Ectodermal cell (in vitro differentiated cells): Measurements from ENCODE around the gene ADAMTSL2.

ENCODE experiments used
- H3K27ac ChIP-seq: 2 replicates; pipeline ENCODE4 v1.7.0; 2013; ENCODE audit warnings: mild to moderate bottlenecking, low read depth, low read length; ENCODE audit not compliant: insufficient read depth, poor library complexity, severe bottlenecking
- H3K27me3 ChIP-seq: 2 replicates; pipeline ENCODE4 v1.7.0; 2013; ENCODE audit warnings: mild to moderate bottlenecking, low read length; ENCODE audit not compliant: insufficient read depth, control insufficient read depth, poor library complexity, severe bottlenecking
- H3K36me3 ChIP-seq: one replicate; pipeline ENCODE4 v1.7.0; 2013; ENCODE audit warnings: low read length; ENCODE audit not compliant: control insufficient read depth, insufficient read depth
- H3K4me1 ChIP-seq: one replicate; pipeline ENCODE4 v1.7.0; 2013; ENCODE audit warnings: low read length; ENCODE audit not compliant: control insufficient read depth, insufficient read depth
- H3K4me3 ChIP-seq: 2 replicates; pipeline ENCODE4 v1.7.0; 2013; ENCODE audit warnings: low read depth, low read length, control low read depth; ENCODE audit not compliant: insufficient read depth
- H3K9me3 ChIP-seq: 2 replicates; pipeline ENCODE4 v1.7.0; 2013; ENCODE audit warnings: mild to moderate bottlenecking, low read length, moderate library complexity; ENCODE audit not compliant: control insufficient read depth
- WGBS, 2 experiments: methylation state at CpG; one replicate each; pipeline ENCODE4 v1.1.7; 2013; ENCODE audit warnings: missing lambda C conversion rate in 2 of 2; 5-methylcytosine and 5-hydroxymethylcytosine counted together

ADAMTSL2 gene

GRCh38 chr9:133587051-133587450 is 52.5 kb downstream of the ADAMTSL2 start:
- no peaks in the 10 kb centered on the region for H3K27me3 ChIP-seq
- 95 to 96% methylated on average over 8 of the region's 8 CpGs for WGBS, 2 experiments

GRCh38 chr9:133587466-133587865 is 53.0 kb downstream of the ADAMTSL2 start:
- Histone ChIP-seq H3K4me1 (peaks cover 19% of the 10 kb centered on the region), H3K27ac (no peak overlapping the region), H3K9me3 (no peaks in the 10 kb centered on the region), H3K27me3 (no peaks in the 10 kb centered on the region), H3K36me3 (no peaks in the 10 kb centered on the region), H3K4me3 (no peak overlapping the region)
- 97 to 99% methylated on average over 6 of the region's 6 CpGs for WGBS, 2 experiments

More at GRCh38 chr9:133587051-133587450, 52.5 kb downstream of the ADAMTSL2 start:
- no peaks in the 10 kb centered on the region for H3K9me3 ChIP-seq
- H3K27ac ChIP-seq, result no peak overlapping the region
- peaks cover 19% of the 10 kb centered on the region for H3K4me1 ChIP-seq
- H3K36me3 ChIP-seq, result no peaks in the 10 kb centered on the region
- no peak overlapping the region for H3K4me3 ChIP-seq

GRCh38 chr9:133589454-133590227 is 55.1 kb downstream of the ADAMTSL2 start:
- Histone ChIP-seq H3K27ac (no peak overlapping the region), H3K9me3 (no peaks in the 10 kb centered on the region), H3K36me3 (no peaks in the 10 kb centered on the region), H3K4me1 (peaks cover 15% of the 10 kb centered on the region), H3K4me3 (no peak overlapping the region), H3K27me3 (no peaks in the 10 kb centered on the region)
- WGBS, 2 experiments, result 61 to 63% methylated on average over 18 of the region's 19 CpGs

- Histone ChIP-seq H3K27me3 (no peaks in the 10 kb centered on the region), H3K27ac (no peak overlapping the region), H3K4me3 (no peak overlapping the region), H3K9me3 (no peaks in the 10 kb centered on the region), H3K36me3 (no peaks in the 10 kb centered on the region), H3K4me1 (peaks cover 8% of the 10 kb centered on the region)
- 83 to 84% methylated on average over 20 of the region's 20 CpGs for WGBS, 2 experiments
Measured at GRCh38 chr9:133590231-133590855, 55.8 kb downstream of the ADAMTSL2 start.

GRCh38 chr9:133591116-133591910 is 56.8 kb downstream of the ADAMTSL2 start:
- 93 to 95% methylated on average over 17 of the region's 17 CpGs for WGBS, 2 experiments
- Histone ChIP-seq H3K9me3 (no peaks in the 10 kb centered on the region), H3K36me3 (no peaks in the 10 kb centered on the region), H3K4me3 (no peak overlapping the region), H3K27ac (no peak overlapping the region), H3K27me3 (no peaks in the 10 kb centered on the region), H3K4me1 (no peaks in the 10 kb centered on the region)

GRCh38 chr9:133591985-133592384 is 57.5 kb downstream of the ADAMTSL2 start:
- no peaks in the 10 kb centered on the region for H3K9me3 ChIP-seq
- WGBS, 2 experiments, result 79 to 82% methylated on average over 10 of the region's 10 CpGs
- H3K4me1 ChIP-seq, result no peaks in the 10 kb centered on the region
- no peaks in the 10 kb centered on the region for H3K36me3 ChIP-seq
- no peak overlapping the region for H3K27ac ChIP-seq
- H3K27me3 ChIP-seq, result no peaks in the 10 kb centered on the region
- H3K4me3 ChIP-seq, result no peak overlapping the region

GRCh38 chr9:133592731-133593409 is 58.4 kb downstream of the ADAMTSL2 start:
- Histone ChIP-seq H3K27me3 (no peaks in the 10 kb centered on the region), H3K4me3 (no peak overlapping the region), H3K27ac (no peak overlapping the region), H3K4me1 (no peaks in the 10 kb centered on the region), H3K36me3 (no peaks in the 10 kb centered on the region), H3K9me3 (no peaks in the 10 kb centered on the region)
- 86% methylated on average over 17 of the region's 17 CpGs for WGBS, 2 experiments

GRCh38 chr9:133593587-133594253 is 59.2 kb downstream of the ADAMTSL2 start:
- 90 to 93% methylated on average over 15 of the region's 15 CpGs for WGBS, 2 experiments
- no peaks in the 10 kb centered on the region for H3K36me3 ChIP-seq
- no peak overlapping the region for H3K27ac ChIP-seq
- H3K4me3 ChIP-seq, result no peak overlapping the region
- no peaks in the 10 kb centered on the region for H3K27me3 ChIP-seq
- H3K4me1 ChIP-seq, result no peaks in the 10 kb centered on the region
- no peaks in the 10 kb centered on the region for H3K9me3 ChIP-seq

GRCh38 chr9:133594310-133594709 is 59.8 kb downstream of the ADAMTSL2 start:
- no peaks in the 10 kb centered on the region for H3K27me3 ChIP-seq
- 95 to 98% methylated on average over 2 of the region's 2 CpGs for WGBS, 2 experiments
- H3K27ac ChIP-seq, result no peak overlapping the region
- H3K4me3 ChIP-seq, result no peak overlapping the region
- no peaks in the 10 kb centered on the region for H3K36me3 ChIP-seq
- H3K4me1 ChIP-seq, result no peaks in the 10 kb centered on the region
- H3K9me3 ChIP-seq, result no peaks in the 10 kb centered on the region
